Omental fat pad (tissue), 4 donors: ENCODE measurements around the gene GKN2. TPM values are rescaled to one million over a fixed set of nuclear protein-coding genes. Genes with fewer than 3 reads are reported as not detected.

Source experiments
- ATAC-seq: fragments of 150-250 bp; one replicate; pipeline ENCODE4 v1.9.1; 2016; ENCODE audit warnings: mild to moderate bottlenecking, moderate library complexity; ENCODE audit not compliant: low FRiP score
- DNase-seq: peaks from one replicate; pipeline ENCODE4 v3.0.0-alpha.2; 2019; ENCODE audit warnings: low spot score
- total RNA-seq, 4 donors: library from RNA; depleted of rRNA; stranded (reverse); fragments of >200 nt; gene quantifications; one replicate each; pipeline ENCODE4 v1.1.0, GENCODE V29; 2016
- TF ChIP-seq, protein P1 (sequence below), 3 donors: fragments of 450-650 bp; IDR thresholded peaks; one replicate each; pipeline ENCODE4 v1.5.1; 2016 to 2017; ENCODE audit warnings: antibody characterized with exemption in 3 of 3, mild to moderate bottlenecking in 3 of 3, moderate library complexity in 2 of 3

GKN2 gene
- total RNA-seq, 4 donors from 2014 or later, result not detected

DNA sequence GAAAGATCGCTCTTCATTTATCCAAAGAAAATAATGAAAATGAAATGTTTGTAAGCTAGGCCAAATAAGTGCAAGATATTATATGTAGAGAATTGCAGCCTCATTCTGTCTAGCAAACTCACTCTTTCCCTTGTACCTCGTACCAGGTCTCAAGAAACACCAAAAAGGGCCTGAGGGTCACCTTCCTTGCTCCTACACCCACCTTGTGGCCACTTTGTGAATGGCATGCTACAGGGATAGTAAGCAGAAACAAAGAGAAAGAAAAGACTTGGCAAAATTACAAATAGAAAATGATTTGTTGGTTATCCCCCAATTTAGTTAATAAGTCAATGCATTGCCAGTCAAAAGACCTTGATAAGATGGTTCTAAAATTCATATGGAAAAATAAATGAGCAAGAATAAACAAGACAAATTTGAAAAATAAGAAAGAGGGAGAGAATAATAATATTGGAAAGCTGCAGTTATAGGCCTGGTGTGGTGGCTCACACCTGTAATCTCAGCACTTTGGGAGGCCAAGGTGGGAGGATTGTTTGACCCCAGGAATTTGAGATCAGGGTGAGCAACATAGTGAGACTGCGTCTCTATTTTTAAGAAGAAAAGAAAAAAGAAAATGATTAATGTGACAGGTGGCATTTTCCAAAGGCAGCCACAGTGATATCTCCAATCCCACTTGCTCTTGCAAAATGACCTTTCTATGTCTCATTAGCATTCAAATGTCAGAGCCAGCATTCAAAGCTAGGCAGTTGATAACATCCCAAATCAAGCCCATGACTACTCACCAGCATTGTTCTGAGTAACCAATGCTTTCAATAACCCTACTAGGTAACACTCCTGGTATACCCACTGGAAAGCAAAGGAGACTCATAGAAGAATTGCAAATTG is 42.7 kb downstream of the GKN2 start:
- TF ChIP-seq, protein P1, sequence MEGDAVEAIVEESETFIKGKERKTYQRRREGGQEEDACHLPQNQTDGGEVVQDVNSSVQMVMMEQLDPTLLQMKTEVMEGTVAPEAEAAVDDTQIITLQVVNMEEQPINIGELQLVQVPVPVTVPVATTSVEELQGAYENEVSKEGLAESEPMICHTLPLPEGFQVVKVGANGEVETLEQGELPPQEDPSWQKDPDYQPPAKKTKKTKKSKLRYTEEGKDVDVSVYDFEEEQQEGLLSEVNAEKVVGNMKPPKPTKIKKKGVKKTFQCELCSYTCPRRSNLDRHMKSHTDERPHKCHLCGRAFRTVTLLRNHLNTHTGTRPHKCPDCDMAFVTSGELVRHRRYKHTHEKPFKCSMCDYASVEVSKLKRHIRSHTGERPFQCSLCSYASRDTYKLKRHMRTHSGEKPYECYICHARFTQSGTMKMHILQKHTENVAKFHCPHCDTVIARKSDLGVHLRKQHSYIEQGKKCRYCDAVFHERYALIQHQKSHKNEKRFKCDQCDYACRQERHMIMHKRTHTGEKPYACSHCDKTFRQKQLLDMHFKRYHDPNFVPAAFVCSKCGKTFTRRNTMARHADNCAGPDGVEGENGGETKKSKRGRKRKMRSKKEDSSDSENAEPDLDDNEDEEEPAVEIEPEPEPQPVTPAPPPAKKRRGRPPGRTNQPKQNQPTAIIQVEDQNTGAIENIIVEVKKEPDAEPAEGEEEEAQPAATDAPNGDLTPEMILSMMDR (IDR thresholded peaks at IDR 0.05), result peak in 2 of 3 donors; percentile 26 to 35
- DNase-seq (peak; percentile 88), ATAC-seq (no peak)

DNA sequence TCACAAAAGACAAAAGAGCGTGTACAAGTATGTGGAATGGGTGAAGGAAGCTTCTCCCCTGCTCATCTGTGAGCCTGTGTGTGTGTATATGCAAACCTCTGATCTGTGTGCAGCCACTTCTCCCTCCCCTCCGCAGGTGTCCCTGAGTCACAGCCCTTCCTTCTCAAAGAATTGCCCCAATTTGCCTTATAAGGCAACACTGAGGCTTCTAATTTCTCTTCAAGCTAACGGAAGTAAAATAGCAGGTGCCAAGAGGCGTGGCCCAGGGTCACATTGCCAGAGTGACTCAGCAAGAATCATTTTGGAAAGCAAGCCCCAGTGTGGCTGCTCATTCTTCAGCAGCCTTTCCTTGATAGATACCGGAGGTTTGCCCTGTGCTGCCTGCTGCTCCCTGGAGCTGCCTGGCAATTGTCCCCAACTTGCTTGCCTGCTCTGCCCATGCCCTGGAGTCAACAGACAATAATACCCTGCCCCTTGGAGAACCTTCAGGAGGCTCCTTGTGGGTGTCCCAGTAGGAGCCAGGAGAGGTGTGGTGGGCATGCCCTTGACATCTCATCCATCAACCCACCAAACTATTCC is 44.2 kb downstream of the GKN2 start:
- peak; percentile 67 for ATAC-seq
- peak; percentile 40 for DNase-seq
- TF ChIP-seq, protein P1 (IDR thresholded peaks at IDR 0.05), result no peak

DNA sequence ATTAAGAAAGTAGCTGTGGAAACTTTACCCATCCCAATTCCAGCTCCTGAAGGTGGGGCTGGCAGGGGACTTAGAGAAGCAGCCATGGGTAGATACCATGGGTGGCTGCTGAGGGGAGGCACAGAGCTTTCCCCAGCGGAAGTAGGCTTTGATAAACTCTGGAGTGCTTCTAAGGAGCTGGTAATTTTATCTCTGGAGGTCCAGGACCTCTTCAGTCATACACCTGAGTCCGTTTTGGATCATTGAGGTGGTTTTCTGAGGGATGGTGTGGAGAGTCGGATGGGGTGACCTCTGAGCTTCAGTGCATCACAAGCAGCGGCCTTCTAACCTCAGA is 44.8 kb downstream of the GKN2 start:
- DNase-seq (no peak), ATAC-seq (no peak)
- TF ChIP-seq, protein P1 (IDR thresholded peaks at IDR 0.05), result no peak

DNA sequence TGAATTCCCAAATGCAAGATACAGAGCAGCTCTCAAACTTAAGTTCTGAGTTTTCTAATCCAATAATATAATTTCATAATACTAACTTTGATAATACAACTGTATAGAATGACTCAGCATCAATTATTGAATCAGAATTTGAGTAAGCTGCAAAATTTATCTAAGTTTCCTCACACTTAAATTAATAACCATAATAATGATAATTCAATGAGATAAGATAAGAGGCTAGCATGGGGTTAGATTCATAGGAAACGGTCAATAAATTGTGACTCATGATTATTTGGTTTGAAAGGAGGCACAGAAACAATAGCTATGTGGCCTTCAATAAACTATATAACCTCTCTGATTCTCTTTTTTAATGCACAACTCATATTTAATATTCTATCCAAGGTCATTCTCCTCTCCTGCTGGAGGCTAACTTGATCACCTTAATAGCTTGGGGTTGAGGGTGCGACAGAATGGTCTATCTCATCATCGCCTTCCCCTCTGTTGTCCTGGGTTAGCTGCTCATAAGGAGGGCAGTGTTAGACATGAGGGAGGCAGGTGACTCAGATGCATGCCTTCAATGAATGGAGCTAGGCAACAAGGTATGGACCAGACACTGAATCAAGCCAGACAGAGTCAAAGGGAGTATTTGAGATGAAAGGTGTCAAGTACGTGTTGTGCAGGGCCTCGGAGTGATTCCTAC is 45.3 kb downstream of the GKN2 start:
- TF ChIP-seq, protein P1 (IDR thresholded peaks at IDR 0.05), result no peak
- DNase-seq (no peak), ATAC-seq (no peak)

DNA sequence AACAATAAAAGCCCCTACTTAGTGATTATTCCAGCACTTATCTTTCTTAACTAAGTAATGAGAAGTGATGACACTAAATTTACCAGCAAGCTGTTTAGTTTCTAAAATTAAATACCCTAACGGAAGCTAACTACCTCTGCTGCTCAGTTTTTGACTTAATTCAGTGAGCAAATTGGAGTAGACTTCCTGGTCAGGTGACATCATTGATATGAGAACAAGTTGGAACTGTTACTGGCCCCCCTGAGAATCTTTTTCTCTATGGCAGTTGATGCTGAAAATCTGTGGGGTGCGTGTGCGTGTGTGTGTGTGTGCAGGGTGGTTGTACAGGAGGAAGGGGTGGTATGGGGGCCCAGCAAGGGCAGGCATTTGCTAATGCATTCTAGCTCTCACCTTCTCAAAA is 46.0 kb downstream of the GKN2 start:
- DNase-seq, result no peak
- ATAC-seq, result no peak
- TF ChIP-seq, protein P1 (IDR thresholded peaks at IDR 0.05), result no peak

DNA sequence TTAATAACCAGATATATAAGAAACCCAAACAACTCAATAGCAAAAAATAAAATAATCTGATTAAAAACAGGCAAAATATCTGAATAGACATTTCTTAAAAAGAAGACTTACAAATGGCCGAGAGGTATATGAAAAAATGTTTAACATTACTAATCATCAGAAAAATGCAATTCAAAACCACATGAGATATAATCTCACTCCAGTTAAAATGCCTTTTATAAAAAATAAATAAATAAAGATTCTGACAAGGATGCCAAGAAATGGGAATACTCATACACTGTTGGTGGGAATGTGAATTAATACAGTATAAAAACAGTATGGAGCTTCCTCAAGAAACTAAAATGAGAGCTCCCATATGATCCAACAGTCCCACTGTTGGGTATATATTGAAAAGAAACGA is 47.6 kb downstream of the GKN2 start:
- no peak for ATAC-seq
- DNase-seq, result no peak
- TF ChIP-seq, protein P1 (IDR thresholded peaks at IDR 0.05), result no peak
